Measurements from ENCODE around the gene PEA15.

PEA15 gene

DNA sequence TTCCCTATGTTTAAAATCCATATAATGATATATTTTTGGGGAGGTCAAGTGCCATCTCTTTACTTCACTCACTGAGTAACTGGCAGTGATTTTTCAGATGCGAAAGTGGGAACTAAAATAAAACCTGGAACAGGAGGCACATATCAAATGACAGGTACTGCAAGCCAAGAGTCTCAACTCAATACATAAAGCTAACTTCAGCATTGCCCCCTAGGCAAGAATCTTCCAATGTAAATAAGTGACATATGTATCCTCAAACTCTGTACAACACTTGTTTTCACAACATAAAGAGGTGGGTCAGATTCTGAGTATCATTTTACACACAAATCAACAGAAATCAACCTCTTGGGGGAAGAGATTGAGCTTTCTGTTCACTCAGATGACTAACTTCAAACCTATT is 39.0 kb downstream of the PEA15 start:
- DNase-seq, result no peak

DNA sequence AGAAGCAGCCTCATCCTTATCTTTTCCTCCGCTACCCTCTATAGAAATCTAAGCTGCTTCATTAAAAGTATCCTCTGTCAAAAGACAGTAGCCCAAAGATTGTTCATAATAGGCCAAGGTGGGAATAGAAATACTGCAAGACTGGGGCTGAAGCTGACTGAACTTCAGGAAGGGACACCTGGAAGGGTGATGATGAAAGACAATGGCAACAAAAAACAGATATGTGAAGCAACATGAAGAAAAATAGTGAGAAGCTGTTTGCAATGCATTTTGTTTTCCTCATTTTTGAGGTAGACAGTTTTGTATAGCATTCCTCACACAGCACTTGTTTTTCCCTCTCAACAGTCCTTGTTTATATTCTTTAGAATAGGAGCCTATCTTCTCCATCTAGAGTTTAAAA is 40.2 kb downstream of the PEA15 start:
- DNase-seq, result no peak

DNA sequence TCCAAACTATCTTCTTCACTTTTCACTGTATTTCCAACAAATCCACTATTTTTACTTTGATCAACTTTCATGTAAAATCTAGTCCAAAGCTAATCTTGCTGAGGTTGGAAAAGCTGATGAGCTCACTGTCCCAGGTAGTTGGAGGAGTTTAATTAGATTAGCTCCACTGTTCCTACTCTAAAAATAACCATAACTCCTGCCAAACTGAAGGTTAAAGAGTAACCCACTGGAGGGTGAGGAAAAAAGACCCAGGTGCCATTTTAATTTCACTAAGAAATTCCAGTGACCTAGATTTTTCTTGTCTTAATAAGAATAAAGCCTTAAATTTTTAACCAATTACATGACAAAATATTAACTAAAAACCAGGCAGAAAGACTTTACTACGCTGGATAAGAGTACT is 41.9 kb downstream of the PEA15 start:
- no peak for DNase-seq

DNA sequence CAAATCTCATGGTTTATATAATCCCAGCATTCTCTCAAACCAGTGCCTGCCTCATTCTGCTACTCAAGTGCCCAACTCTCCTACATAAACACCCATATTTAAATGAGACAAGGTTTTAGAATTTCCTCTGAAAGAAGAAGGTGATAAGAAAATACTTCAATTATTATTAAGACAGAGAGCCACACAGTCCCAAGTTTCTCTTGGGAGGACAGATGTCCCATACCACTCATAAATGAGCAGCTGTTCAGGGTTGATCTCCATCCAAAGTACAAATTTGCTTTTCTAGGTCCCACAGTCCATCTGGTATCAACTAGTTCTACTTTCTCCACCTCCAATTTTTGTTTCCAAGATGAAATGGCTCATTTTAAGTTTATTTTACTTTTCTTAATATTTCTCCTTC is 45.8 kb downstream of the PEA15 start:
- no peak for DNase-seq

DNA sequence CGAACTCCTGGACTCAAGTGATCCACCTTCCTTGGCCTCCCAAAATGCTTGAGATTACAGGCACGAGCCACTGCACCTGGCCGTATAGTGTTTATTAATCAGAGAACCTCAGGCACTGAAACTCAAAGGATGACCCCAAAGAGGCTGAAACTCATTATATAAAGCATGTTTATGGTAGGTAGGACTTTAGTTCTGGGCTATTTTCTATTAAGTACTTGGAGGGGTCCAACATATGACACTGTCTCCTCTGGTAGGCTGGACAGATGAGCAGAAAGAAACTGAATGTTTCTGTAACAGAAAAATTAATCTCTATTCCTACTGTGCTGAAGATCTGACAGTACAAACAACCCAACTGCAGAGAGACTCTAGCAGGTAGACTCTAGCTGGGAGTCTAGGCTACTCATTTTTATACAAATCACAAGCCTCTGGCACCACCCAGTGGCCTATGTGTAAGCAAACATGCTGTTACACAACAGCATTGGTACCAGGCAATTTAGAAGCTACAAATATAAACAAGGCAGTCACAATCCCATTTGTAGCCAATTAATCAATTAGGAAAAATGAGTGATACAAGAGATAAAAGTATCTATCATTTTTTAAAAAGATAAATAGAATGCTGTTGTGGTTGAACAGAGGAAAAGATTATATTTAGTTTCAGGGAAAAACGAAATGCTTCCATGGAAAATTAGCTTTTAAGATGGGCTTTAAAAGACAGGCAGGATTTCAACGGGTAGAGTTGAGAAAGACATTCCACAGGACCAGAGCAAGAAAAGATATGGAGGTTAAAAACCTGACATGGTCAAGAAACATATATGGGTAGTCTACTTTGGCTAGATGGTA is 46.7 kb downstream of the PEA15 start:
- DNase-seq, result peak; percentile 37 to 88

DNA sequence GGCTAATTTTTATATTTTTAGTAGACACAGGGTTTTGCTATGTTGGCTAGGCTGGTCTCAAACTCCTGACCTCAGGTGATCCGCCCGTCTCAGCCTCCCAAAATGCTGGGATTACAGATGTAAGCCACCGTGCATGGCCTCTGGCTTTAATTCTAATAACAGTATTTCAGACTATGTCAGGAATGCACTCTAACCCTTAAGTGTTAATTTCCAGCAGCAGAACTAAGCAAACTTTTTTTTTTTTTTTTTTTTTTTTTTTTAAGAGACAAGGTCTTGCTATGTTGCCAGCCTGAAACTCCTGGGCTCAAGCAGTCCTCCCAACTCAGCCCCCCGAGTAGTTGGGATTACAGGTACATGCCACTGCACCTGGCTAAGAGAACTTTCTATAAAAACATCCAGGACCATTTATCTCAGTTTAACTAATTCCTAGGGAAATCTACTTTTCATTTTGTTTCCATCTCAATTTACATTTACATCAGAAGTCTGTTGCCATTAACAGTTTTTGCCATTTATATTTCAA is 50.7 kb downstream of the PEA15 start:
- no peak for DNase-seq

DNA sequence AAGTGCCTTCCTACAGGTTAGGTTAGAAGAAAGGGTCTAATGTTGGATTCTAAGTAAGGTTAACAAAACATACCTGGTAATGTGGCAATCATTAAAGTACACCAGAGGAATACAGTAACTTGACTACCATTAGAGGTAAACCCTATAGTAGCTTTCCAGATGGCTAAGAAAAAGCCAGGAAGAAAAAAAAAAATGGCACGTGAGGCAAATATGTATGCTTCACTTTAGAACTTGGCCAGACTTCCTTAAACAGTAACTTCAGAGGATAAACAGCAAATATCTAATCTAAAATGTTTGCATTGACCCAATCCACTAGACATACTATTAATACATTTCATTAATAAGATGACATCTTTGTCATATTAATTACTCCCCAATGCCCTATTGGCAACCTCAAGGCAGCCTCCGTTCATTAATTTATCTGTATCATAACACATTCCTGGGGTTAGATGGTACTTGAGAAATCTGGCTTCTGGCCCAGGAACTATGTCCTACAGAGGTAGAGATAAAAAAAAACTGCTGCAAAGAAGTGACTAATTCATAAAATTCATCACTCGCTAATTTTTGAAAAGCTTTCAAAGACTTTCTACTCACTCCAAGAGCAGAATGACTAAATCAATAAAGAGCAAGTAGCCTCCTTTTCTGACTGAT is 51.3 kb downstream of the PEA15 start:
- no peak for DNase-seq

DNA sequence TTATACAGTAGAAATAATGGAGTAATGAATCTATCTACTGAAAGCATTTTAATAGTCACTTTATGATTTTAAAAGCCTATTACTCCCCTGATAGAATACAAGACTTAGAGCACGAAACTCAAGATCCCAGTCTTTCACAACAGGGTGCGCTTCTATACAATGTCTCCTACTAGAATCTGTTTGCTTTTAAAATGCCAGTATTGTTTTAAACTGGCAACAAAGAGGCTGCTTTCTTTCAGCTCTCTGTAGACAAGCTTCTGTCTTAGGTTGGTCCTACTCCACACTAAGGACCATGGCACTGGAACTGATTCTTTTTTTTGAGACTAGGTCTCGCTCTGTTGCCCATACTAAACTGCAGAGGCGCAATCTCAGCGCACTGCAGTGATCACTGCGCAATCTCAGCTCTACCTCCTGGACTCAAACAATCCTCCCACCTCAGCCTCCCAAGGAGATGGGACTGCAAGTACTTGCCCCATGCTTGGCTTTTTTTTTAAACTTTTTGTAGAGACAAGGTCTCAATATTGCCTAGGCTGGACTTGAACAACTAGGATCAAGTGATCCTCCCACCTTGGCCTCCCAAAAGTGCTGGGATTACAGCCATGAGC is 52.3 kb downstream of the PEA15 start:
- no peak for DNase-seq

DNA sequence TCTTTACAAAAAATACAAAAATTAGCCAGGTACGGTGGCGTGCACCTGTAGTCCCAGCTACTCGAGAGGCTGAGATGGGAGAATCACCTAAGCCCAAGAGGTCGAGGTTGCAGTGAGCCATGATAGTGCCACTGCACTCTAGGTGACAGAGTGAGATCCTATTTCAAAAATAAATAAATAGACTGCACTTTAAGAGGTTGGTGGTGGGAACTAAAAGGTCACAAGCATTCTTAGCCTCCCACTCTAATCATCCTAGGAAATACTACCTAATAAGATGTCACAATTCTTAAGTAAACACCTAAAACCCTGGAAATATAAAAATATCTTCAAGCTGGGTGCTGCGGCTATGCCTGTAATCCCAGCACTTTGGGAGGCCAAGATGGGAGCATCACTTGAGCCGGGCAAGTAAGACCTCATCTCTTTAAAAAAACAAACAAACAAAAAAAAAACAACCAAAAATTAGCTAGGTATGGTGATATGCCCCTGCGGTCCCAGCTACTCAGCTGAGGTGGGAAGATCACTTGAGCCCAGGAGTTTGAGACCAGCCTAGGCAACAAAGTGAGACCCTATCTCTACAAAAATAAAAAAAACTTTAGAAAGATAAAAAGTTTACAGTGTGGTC is 53.1 kb downstream of the PEA15 start:
- DNase-seq, result no peak

DNA sequence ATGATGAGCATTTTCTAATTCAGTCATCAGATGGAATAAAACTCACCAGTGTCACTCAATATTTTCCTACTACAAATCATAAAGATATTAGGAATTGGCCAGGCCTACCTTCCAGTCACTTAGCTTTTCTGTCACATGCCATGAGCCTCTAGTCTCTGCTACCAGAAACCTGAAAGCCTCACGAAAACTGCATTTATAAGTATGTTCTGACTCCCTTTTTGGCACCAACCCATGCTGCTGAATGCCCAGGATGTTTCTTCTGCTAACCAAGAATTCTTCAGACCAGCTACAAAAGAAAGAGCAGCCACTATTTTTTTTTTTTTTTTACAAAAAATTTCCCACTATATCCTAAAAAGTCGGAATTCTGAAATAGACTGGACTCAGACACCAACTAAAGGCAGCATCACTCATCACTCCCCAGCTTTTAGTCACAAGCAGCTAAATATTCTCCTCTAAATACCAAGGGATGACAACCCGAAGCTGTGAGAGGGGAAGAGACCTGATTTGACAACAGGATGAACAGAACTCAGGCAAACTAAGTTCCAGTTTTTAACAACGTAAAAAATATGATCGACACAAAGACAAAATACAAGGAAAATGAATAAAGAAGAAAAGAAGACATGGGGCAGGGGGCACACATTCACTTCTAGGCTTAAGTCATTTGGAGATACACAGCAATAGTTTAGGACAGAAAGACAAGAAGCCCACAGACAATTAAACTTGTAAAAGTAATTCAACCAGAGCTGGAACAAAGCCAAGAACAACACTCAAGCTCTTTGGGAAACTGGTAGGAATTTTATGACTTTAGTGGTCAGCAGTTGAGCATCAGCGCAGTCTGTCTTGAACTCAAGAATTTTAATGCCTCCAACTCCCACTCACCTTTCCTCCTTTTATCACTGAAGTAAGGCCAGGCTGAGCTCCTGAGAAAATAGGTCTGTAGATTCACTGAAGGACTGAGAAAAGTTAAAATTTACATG is 55.5 kb downstream of the PEA15 start:
- no peak for DNase-seq

DNA sequence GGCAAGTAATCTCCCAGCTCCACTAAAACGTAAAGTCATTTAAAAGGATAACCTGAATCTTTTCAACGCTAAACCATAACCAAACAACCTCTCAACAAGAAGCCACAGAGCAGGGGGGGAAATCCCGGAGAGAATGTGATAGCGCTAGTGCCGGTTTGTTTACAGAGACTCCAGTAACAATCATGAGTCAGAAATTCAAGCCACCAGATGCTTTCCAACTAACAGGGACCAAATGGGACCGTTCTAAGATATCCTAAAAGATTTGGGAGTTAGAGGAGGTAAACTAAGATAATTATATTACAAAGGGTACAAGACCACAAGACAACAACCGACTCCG is 56.3 kb downstream of the PEA15 start:
- no peak for DNase-seq

DNA sequence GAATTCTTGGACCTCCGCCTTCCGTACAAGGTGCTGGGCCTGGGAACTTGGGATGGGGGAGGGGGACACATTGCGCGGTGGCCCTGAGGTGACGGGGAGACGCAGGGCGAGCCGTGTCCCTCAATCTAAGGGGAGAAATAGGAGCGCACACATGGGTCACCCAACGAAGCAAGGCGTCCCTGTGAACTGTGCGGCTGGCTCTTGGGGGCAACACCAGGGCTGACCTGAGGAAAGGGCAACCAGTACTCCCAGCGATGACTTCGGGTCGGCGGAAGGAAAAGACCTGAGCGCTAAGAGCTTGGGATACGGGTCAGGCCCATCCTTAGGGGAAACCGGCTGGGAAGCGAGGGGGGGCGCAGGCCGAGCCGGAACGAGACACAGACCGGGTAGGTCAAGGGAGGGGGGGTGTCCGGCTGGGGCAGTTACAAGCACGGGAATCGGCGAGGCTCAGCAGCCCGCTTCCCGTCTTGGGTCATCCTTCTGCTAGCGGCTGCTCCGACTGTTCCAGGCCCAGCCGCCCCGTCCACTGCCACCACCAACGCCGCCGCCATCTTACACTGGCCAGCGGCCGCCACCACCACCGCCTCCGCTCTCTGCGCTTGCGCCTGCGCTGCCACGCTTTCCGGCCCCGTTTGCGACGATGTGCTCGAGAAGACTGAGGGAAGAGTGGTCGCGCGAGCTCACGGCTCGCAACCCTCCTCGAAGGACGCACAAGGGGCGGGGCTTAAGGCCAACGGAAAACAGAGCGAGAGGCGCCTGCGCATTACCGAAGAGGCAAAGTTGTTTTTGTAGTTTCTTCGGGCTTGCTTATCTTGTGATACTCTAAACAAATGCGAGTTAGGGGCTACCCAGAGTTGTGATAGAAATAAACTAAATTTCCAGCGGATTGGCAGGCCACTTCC is 57.0 kb downstream of the PEA15 start, which contains the start of gene DCAF8:
TSS of gene DCAF8 (minus strand) at position 657 of the 902 bp plus-strand sequence. CDS start 18,541 bp downstream, outside the sequence.
- DNase-seq, result peak; percentile 77 to 93

DNA sequence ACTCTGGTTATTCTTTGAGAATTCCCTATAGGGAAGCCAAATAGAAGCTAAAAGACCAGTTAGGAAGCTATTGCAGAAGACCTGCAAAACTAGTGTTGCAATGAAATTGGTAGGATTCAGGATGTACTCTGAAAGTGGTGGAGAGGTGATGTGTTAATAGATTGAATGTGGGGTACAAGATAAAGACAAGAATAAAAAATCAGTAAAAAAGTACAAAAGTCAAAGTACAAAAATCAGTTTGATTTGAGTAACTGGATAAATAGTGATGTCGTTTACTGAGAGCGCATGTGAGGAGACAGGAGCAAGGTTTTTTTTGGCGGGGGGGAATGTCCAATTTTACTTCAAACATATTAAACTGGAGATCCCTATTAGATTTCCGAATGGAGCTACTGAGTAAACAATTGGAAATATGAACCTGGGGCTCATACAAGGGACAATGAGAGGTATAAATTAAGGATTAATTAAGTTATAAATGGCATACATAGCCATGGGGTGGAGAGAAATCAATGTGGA is 59.7 kb downstream of the PEA15 start:
- no peak for DNase-seq
